Peyer's patch (tissue), 4 donors: Measurements from ENCODE around the gene CASS4.

Experiments
- CTCF ChIP-seq, 6 experiments: fragments of 450-650 bp in 4 of 6; fragments of 200-600 bp in 2 of 6; sonication (generic) in 1 of 6; IDR thresholded peaks; one replicate each; pipeline ENCODE4 v1.5.1; 2017 to 2019; ENCODE audit warnings: antibody characterized with exemption in 6 of 6, mild to moderate bottlenecking in 3 of 6, moderate library complexity in 1 of 6
- POLR2A ChIP-seq, 2 donors: fragments of 450-650 bp; IDR thresholded peaks; one replicate each; pipeline ENCODE4 v1.5.1; 2017; ENCODE audit warnings: antibody characterized with exemption in 2 of 2, mild to moderate bottlenecking in 2 of 2, moderate library complexity in 2 of 2

- TF ChIP-seq CTCF (IDR thresholded peaks at IDR 0.05) (no peak), POLR2A (IDR thresholded peaks at IDR 0.05) (no peak)
These were observed 76.5 kb downstream of the CASS4 start for GRCh38 chr20:56488566-56488965.
